ENCODE results near the gene FNTB.

- no peak for TF ChIP-seq CTCF (conservative IDR thresholded peaks at IDR 0.05; ENCODE audit: low read depth, low read length)
- no peak for TF ChIP-seq EZH2phosphoT487 (IDR thresholded peaks at IDR 0.05; ENCODE audit: borderline replicate concordance, low read length)
- TF ChIP-seq EZH2 (IDR thresholded peaks at IDR 0.05; ENCODE audit: low read length, unreplicated experiment), result no peak
Measured at GRCh38 chr14:64953661-64954060, 33.0 kb upstream of the FNTB start.

Data from PC-3 (cell line).